Fibroblast of skin of back (primary cell): ENCODE results near the gene PRF1.

Source experiments
- DNase-seq: peaks from one replicate; pipeline ENCODE4 v3.0.0-alpha.2; 2013

The PRF1 gene

DNA sequence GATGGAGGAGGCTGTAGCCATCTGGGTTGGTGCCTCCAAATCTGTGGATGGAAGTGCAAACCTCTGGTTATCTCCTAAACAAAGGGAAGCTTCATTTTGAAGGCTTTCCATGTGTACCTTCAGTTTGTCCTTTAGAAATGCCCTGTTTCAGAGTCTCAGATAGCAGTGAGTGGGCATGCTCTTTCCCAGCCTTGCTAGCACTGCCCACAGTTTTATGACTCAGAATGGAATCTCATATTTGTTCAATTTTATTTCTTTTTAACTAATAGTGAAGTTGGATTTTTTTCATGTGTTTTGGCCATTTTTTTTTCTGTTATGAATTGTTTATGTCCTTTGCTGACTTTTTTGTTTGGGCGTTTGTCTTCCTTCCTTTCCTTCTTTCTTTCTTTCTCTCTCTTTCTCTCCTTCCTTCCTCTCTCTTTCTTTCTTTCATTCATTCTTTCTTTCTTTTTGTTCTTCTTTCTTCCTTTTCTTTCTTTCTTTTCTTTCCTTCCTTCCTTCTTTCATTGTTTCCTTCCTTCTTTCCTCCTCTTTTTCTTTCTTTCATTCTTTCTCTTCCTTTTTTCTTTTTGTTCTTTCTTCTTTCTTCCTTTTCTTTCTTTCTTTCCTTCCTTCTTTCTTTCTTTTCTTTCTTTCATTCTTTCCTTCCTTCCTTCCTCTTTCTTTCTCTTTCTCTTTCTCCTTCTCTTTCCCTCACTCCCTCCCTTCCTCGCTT lies 25.6 kb downstream of the PRF1 start:
- DNase-seq, result no peak

DNA sequence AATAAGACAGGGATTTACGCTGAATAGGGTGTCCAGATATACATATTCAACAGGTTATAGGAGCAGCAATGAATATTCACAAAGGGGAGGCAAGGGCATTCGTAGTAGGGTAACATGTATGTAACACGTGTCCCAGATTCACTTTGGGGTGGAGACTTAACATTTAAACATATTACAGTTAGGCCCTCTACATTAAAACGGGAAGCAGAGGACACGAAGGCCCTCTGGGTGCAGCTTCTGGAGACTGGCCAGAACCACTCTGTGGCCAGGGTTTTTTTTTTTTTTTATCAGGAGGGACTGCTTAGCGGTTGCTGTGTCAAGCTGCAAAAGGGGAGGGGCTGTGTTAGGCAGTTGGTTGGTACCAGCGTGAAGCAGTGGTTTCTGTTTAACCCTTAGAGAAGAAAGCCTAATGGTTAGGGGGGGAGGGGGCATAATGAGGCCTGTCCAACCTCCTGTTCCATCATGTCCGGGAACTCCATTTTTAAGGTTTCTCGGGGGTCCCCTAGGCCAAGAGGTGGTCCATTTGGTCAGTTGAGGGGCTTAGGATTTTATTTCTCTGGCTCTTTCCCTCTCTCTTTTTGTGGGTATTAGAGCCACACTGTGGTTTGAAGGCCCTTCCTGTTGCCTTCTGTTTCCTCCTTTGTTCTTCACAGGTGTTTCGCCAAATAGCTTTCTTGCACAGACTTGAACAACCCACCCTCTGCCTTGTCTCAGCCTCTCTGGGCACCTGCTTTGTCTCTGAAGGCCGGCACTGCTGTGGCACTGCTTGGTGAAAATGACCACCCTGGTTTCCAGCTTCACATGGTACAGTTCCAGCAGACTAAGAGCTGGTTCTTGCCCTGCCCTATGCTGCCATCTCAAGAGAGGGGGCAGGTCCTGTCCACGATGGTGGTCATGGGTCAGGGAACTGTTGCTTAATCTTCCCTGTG lies 26.4 kb downstream of the PRF1 start:
- DNase-seq, result peak; percentile 61

DNA sequence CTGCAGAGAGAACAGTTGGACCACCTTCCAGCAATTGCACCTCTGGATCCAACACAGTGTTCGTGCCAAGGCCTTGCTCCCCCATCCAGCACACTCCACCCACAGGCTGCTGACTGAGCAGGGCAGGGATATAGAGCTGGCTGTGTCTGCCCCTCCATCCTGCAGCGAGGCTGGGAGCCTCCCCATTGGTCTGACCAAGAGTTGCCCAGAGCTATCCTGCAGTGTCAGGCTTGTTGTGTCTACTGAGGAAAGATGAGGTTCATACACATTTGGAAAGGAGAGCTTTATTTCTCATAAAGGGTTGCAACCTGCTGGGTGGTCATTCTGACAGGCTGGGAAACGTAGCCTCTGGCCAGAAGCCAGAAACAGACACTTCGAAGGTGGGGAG lies 27.1 kb downstream of the PRF1 start:
- DNase-seq, result no peak

- no peak for DNase-seq
These were observed 28.7 kb downstream of the PRF1 start for GRCh38 chr10:70573599-70574506.

DNA sequence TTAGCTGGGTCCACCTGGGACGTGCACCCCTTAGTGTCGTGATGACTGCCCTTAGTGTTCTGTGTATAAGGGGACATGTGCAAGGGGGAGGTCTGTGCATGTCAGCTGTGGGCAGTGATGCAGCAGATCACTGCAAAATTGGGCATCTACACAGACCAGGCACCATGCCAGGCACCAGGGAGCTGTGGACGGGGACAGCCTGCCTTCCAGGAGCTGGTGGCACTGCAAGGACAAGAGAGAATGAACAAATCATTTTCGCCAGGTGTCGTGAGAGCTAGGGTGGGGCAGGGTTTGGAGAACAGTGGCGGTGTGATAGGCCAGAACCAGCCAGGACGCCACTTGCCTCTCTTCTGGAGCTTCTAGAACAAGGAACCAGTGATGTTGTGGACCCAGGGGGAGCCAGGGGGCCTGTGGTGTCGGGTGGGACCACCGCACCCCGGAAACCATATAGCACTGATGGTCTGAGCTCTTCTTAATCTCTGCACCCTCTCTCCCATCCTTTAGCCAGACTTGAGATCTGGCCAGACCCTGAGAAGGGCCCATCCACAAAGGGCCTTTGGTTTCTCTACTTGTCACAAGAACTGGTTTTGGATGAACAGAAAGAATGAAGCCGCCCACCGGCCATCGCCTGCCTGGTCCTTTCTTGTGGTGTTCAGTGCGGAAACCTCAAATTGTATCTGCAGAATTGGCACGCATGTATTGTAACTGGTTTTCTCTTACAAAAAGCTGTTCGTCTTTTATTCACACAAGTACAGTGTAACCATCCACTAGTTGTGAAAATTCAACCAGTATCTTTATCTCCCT lies 30.7 kb downstream of the PRF1 start:
- DNase-seq, result no peak

DNA sequence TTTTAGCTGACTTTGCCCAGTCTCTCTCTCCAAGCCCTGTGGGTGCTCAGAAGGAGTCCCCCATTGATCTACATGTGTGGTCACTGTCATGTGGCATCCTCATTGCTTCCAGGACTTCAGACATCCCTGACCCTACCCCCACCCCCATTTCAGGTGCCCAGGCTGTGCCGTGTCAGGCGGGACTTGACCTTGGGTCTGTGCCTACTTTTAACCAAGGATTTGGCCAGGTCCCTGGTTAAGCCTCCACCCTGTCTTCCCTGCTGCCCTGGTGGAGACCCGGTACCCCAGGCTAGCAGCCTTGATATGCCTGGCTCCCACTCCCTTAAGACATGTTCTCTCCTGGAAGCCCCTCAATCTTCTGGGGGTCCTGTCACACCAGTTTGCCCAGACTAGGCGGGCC lies 31.3 kb downstream of the PRF1 start:
- DNase-seq, result no peak

DNA sequence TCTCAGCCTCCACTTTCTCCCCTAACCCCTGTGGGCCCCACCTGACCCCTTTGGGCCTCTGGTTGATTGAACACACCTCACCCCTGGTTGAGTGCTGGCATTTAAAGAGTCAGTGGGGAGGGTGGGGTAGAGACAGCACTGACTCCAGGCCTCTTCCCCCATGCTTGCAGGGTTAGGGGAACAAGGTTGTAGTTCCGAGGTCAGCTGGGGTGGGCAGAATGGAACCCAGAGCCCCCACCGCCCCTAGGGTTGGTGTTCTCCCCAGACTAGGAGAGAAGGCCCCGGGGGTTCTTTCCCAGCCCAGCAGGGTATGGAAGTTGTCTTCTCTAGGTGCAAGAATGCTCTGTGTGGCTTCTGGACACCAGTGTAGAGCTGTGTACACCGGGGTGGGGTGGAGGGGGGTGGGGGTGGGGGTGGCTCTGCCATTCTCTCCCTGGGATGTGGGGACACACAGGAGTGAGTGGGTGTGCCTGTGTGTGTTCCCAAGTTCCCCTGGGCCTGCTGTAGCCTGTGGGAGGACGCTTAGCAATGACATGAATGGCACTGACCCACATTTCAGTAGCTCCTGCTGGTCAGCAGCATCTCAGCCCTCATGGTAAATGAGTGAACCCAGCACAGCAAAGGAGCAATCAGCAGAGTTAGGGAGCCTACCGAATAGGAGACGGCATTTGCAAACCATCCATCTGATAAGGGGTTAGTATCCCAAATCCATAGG lies 33.6 kb downstream of the PRF1 start:
- no peak for DNase-seq

GRCh38 chr10:70568113-70568512 lies 34.4 kb downstream of the PRF1 start:
- DNase-seq, result no peak

DNA sequence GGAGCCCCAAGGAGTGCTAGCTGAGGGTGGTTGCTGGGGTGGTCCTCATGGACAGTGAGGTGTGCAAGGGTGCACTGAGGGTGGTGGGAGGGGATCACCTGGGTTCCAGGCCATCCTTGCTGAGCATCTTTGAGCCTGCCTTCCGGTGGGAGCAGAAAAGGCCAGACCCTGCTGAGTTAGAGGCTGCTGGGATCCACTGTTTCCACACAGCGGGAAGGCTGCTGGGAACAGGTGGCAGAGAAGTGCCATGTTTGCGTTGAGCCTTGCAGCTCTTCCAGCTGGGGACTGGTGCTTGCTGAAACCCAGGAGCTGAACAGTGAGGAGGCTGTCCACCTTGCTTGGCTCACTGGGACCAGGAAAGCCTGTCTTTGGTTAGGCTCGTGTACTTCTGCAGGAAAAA lies 34.9 kb downstream of the PRF1 start:
- no peak for DNase-seq

DNA sequence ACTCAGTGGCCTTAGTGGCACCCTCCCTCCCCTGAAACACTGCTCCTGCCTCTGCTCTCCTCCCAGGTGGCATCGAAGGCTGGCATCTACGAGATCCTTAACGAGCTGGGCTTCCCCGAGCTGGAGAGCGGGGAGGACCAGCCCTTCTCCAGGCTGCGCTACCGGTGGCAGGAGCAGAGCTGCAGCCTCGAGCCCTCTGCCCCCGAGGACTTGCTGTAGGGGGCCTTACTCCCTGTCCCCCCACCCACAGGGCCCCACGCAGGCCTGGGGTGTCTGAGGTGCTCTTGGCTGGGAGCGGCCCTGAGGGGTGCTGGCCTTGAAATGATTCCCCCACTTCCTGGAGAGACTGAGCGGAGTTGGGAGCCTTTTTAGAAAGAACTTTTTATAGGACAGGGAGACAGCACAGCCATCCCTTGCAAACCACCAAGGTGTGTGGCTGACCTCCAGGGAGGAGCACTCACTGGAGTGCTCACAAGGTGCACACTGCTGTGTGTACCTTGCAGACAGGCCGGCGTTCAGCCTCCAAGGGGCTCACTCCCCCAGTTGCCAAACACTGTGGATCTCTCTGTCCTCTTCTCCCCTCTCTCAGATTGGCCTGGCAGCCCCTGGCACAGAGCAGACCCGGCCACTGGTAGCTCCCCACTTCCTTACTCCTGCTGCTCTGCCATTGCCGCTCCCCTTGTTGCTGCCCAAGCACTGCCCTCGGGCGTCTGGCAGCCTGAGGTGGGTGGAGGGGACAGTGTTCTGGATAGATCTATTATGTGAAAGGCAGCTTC lies 35.8 kb downstream of the PRF1 start:
- DNase-seq, result no peak

DNA sequence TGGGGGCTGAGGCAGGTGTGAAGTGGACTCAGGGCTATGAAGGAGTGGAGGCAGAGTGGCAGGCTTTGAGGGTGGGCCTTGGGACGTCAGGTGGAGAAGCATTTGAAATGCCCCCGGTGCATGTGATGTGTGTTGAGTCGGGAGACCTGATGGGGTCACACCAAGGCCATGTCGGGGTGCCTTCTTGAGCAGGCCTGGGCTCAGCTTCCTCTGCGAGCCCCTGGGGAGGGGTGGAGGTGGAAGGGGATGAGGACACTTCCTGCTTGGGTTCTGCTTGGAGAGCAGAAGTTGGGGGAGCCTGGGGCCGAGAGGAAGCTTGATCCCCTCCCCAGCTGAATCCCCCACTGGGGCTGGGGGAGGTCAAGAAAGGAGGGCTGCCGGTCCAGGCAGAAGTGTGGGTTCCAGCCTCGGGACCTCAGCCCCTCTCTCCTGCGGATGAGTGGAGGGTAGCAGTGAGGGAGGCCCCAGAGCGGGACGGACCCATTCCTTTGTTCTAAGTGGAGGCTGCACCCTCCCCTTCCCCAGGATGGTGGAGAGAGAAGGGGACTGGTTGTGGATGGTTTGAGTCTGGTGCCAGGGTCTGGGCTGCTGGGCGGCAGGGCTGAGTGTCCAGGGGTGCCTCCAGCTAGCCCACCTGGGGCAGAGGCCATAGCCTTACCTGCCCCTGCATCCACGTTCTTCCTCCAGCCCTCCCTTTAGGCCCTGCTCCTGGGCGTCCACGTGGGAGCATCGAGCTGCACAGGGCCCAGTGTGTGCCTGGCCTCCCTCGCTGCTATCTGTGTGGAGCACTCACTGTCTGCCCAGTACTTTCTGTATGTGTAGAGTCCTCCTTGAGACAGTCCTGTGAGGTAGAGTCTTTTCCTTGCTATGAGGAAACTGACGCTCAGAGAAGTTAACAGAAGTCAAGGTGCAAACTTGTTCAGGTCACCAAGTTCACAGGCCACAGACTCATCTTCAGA lies 36.7 kb downstream of the PRF1 start:
- no peak for DNase-seq

- DNase-seq, result no peak
These were observed 37.6 kb downstream of the PRF1 start for GRCh38 chr10:70564901-70565351.

- no peak for DNase-seq
These were observed 38.3 kb downstream of the PRF1 start for GRCh38 chr10:70564113-70564725.

DNA sequence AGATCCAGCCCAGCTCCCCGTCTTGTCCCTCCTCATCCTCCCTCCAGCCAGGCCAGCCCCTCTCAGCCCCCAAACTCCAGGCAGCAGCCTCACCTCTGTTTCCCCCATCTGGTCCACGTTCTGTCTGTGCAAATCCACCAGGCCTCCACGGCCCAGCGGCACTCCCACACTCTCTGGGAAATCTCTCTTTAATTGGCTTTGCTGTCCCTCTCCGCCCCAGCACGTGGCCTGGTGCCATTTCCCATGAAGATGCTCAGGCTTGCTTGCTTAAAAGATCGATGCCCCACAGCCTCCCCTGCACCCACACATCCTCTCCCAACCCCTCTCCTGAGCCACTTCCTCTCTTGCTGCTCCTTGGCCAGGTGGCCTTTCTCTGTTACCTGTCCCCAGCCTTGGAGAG lies 39.3 kb downstream of the PRF1 start:
- no peak for DNase-seq

GRCh38 chr10:70562036-70562755 lies 40.3 kb downstream of the PRF1 start:
- peak; percentile 22 for DNase-seq

GRCh38 chr10:70561558-70561957 lies 41.0 kb downstream of the PRF1 start:
- DNase-seq, result no peak

GRCh38 chr10:70561070-70561469 lies 41.5 kb downstream of the PRF1 start:
- DNase-seq, result no peak

DNA sequence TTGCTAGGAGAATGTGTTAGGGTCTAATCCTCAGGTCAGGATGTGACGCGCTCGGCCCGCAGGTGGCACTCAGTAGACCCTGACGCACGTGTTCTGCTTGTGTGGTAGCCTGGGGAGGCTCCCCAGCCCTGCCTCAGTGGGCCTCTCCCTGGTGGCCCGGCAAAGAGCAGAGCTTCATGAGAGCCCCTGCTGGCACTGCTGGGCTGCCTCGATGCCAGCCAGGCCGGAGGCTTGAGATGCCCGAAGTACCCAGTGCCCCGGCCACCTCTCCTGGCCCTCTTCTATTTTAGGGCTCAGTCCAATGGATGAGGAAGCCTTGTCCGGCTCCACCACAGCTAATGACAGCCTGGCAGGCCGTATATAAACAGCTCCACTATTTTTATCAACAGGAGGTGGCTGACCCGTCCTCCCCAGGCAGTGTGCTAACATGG lies 42.0 kb downstream of the PRF1 start:
- DNase-seq, result no peak
